ENCODE data around the gene CSNK1D. TPM values are rescaled to one million over a fixed set of nuclear protein-coding genes. Genes with fewer than 3 reads are reported as not detected.

The CSNK1D gene
- total and polyA plus RNA-seq, 2 donors (not counting 1 experiment from before 2014, with no cell fraction given), result 196 to 241 TPM

- Mint-ChIP-seq H3K9me3 (ENCODE audit: insufficient read depth) (no peaks in the 10 kb centered on the region), H3K4me3 (peak overlapping the region; percentile 86), H3K27ac (peak overlapping the region; percentile 41), H3K27me3 (no peaks in the 10 kb centered on the region), H3K4me1 (peaks cover 58% of the 10 kb centered on the region)
- 95% methylated on average over 6 of the region's 6 CpGs for WGBS (ENCODE audit: insufficient coverage)
- no peak overlapping the region for H3K4me3 ChIP-seq (ENCODE audit: control extremely low read depth in 1 of 5, extremely low read depth in 1 of 5, insufficient read depth in 1 of 5, low read depth in 2 of 5, low read length in 4 of 5)
- H3K4me2 ChIP-seq (replicated peaks; ENCODE audit: low read depth, low read length, poor library complexity, severe bottlenecking), result peak overlapping the region; percentile 86
- peaks cover 70% of the 10 kb centered on the region for H4K20me1 ChIP-seq (ENCODE audit: control insufficient read depth, insufficient read depth, low read length, poor library complexity, severe bottlenecking)
- DNase-seq, result no peak
- H3K27ac ChIP-seq (ENCODE audit: low read length in 2 of 2), result peak overlapping the region in 1 of 2 donors; percentile 67
- CTCF ChIA-PET, result interaction anchor here (3.1 kb wide), 1 partner anchor 28 kb away, joined by 14 read pairs; no protein-coding TSS in a partner anchor
- POLR2A ChIA-PET, result no interaction called here
- TF ChIP-seq EZH2 (IDR thresholded peaks at IDR 0.05; ENCODE audit: borderline replicate concordance, insufficient read depth, low read depth, low read length, poor library complexity, severe bottlenecking), result no peak
- no peak for TF ChIP-seq CTCF (IDR thresholded peaks at IDR 0.05)
- H3K27me3 ChIP-seq (replicated peaks in 1 of 4; ENCODE audit: control extremely low read depth in 1 of 4, control insufficient read depth in 3 of 4, insufficient read depth in 4 of 4, low read length in 3 of 4), result peaks cover 0 to 5% (median 0%) of the 10 kb centered on the region in 4 experiments
- no peak overlapping the region for H3K9ac ChIP-seq (ENCODE audit: low read length)
- no peak for ATAC-seq (ENCODE audit: low read depth)
- H2AFZ ChIP-seq (ENCODE audit: insufficient read depth, low read depth, low read length, poor library complexity, severe bottlenecking), result no peak overlapping the region
- peaks cover 86% of the 10 kb centered on the region for H3K79me2 ChIP-seq (ENCODE audit: control insufficient read depth, insufficient read depth, low read length)
- peaks cover 30 to 59% of the 10 kb centered on the region in 2 donors for H3K4me1 ChIP-seq (ENCODE audit: control insufficient read depth in 2 of 2, insufficient read depth in 2 of 2, low read length in 2 of 2)
- no peaks in the 10 kb centered on the region for H3K9me3 ChIP-seq (ENCODE audit: control extremely low read depth in 1 of 3, control insufficient read depth in 2 of 3, insufficient read depth in 1 of 3, low read length in 2 of 3)
- peaks cover 3 to 51% of the 10 kb centered on the region in 2 experiments for H3K36me3 ChIP-seq (replicated peaks in 1 of 2; ENCODE audit: control extremely low read depth in 1 of 2, control insufficient read depth in 1 of 2, extremely low read depth in 1 of 2, insufficient read depth in 2 of 2, low read length in 1 of 2)
- intact Hi-C loops (cut with micrococcal nuclease), result no loop called here
Observed at GRCh38 chr17:82271401-82271800, 2.1 kb downstream of the CSNK1D start.

- no peak overlapping the region for H3K4me2 ChIP-seq (replicated peaks; ENCODE audit: low read depth, low read length, poor library complexity, severe bottlenecking)
- CTCF ChIA-PET, result interaction anchor here (3.1 kb wide), 1 partner anchor 29 kb away, joined by 14 read pairs; no protein-coding TSS in a partner anchor
- H4K20me1 ChIP-seq (ENCODE audit: control insufficient read depth, insufficient read depth, low read length, poor library complexity, severe bottlenecking), result peaks cover 78% of the 10 kb centered on the region
- DNase-seq, result no peak
- no peak for TF ChIP-seq EZH2 (IDR thresholded peaks at IDR 0.05; ENCODE audit: borderline replicate concordance, insufficient read depth, low read depth, low read length, poor library complexity, severe bottlenecking)
- TF ChIP-seq CTCF (IDR thresholded peaks at IDR 0.05), result no peak
- H3K4me1 Mint-ChIP-seq, result peaks cover 65% of the 10 kb centered on the region
- H3K9me3 Mint-ChIP-seq (ENCODE audit: insufficient read depth), result no peaks in the 10 kb centered on the region
- intact Hi-C loops (cut with micrococcal nuclease), result no loop called here
- ATAC-seq (ENCODE audit: low read depth), result no peak
- POLR2A ChIA-PET, result interaction anchor here (1.0 kb wide), 1 partner anchor 164 kb away, joined by 3 read pairs; no protein-coding TSS in a partner anchor
- peaks cover 30 to 59% of the 10 kb centered on the region in 2 donors for H3K4me1 ChIP-seq (ENCODE audit: control insufficient read depth in 2 of 2, insufficient read depth in 2 of 2, low read length in 2 of 2)
- H3K27ac Mint-ChIP-seq, result peak overlapping the region; percentile 73
- no peaks in the 10 kb centered on the region for H3K27me3 Mint-ChIP-seq
- H3K4me3 ChIP-seq (ENCODE audit: control extremely low read depth in 1 of 5, extremely low read depth in 1 of 5, insufficient read depth in 1 of 5, low read depth in 2 of 5, low read length in 4 of 5), result no peak overlapping the region
- H2AFZ ChIP-seq (ENCODE audit: insufficient read depth, low read depth, low read length, poor library complexity, severe bottlenecking), result no peak overlapping the region
- H3K36me3 ChIP-seq (replicated peaks in 1 of 2; ENCODE audit: control extremely low read depth in 1 of 2, control insufficient read depth in 1 of 2, extremely low read depth in 1 of 2, insufficient read depth in 2 of 2, low read length in 1 of 2), result peaks cover 3 to 59% of the 10 kb centered on the region in 2 experiments
- H3K9me3 ChIP-seq (ENCODE audit: control extremely low read depth in 1 of 3, control insufficient read depth in 2 of 3, insufficient read depth in 1 of 3, low read length in 2 of 3), result no peaks in the 10 kb centered on the region
- 100% methylated on average over 6 of the region's 12 CpGs for WGBS (ENCODE audit: insufficient coverage)
- peaks cover 0 to 5% (median 0%) of the 10 kb centered on the region in 4 experiments for H3K27me3 ChIP-seq (replicated peaks in 1 of 4; ENCODE audit: control extremely low read depth in 1 of 4, control insufficient read depth in 3 of 4, insufficient read depth in 4 of 4, low read length in 3 of 4)
- peaks cover 94% of the 10 kb centered on the region for H3K79me2 ChIP-seq (ENCODE audit: control insufficient read depth, insufficient read depth, low read length)
- no peak overlapping the region for H3K9ac ChIP-seq (ENCODE audit: low read length)
- peak overlapping the region; percentile 66 for H3K4me3 Mint-ChIP-seq
- H3K27ac ChIP-seq (ENCODE audit: low read length in 2 of 2), result peak overlapping the region in 1 of 2 donors; percentile 67
Observed at GRCh38 chr17:82270651-82271050, 2.8 kb downstream of the CSNK1D start.

Data from B cell (primary cell).